H1 (cell line): Measurements from ENCODE around the gene FARS2. TPM values are rescaled to one million over a fixed set of nuclear protein-coding genes. Genes with fewer than 3 reads are reported as not detected.

ENCODE experiments used
- CHD7 ChIP-seq: fragments of 300-600 bp; sonication (generic); IDR thresholded peaks from 2 replicates; pipeline ENCODE4 v1.7.1; 2012; ENCODE audit warnings: low read length, moderate library complexity, mild to moderate bottlenecking, inconsistent platforms; ENCODE audit not compliant: insufficient replicate concordance
- EP300 ChIP-seq, 2 experiments: IDR thresholded peaks; 1 replicate in 1 of 2; 2 replicates in 1 of 2; pipeline ENCODE4 v1.6.1; 2011 to 2012; ENCODE audit warnings: low read depth in 2 of 2, low read length in 2 of 2, mild to moderate bottlenecking in 2 of 2, borderline replicate concordance in 1 of 2, inconsistent platforms in 1 of 2, moderate library complexity in 1 of 2
- polyA plus RNA-seq, 7 experiments: library from polyadenylated mRNA; depleted of rRNA in 3 of 7; stranded (reverse) in 5 of 7; unstranded in 2 of 7; fragments of >200 nt in 5 of 7; fragments of 200-250 nt in 2 of 7; gene quantifications; 1 replicate in 5 of 7; 2 replicates in 1 of 7; 4 replicates in 1 of 7; pipeline versions ENCODE4 v1.2.1 to v1.2.3, GENCODE V29; 2011 to 2013; ENCODE audit warnings: missing spikeins in 2 of 7, mixed read lengths in 2 of 7
- total RNA-seq: library from RNA; stranded (reverse); fragmentation: NEBNext Ultra II Directional; extraction: Animal tissue kit (Norgen Biotek cat#: 25700); gene quantifications from 2 replicates; pipeline ENCODE4 v1.2.1, GENCODE V29; 2021

FARS2 gene
- total and polyA plus RNA-seq, 2 of the 8 experiments (the other 6 are each of a cell fraction or from before 2014, with no cell fraction given): 11.7 to 14.4 TPM

- TF ChIP-seq EP300 (IDR thresholded peaks at IDR 0.05; ENCODE audit: borderline replicate concordance in 1 of 2, low read depth in 2 of 2, low read length in 2 of 2): no peak
- TF ChIP-seq CHD7: no peak
These were observed 133.0 kb downstream of the FARS2 start (continued) for GRCh38 chr6:5394280-5394679.
